HUDEP-2 (cell line): ENCODE measurements around the gene NTMT1.
"Not testable (repeated sequence)": the region's sequence is repeated elsewhere in the genome, so short reads cannot be mapped to it uniquely, and the experiment has no call there.

Source experiments
- DNase-seq, 76 experiments: peaks; one replicate each; lab custom pipeline; 2025; ENCODE audit not compliant: unreplicated experiment in 76 of 76; lab: John Stamatoyannopoulos, UW

NTMT1 gene, protein sequence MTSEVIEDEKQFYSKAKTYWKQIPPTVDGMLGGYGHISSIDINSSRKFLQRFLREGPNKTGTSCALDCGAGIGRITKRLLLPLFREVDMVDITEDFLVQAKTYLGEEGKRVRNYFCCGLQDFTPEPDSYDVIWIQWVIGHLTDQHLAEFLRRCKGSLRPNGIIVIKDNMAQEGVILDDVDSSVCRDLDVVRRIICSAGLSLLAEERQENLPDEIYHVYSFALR

DNA sequence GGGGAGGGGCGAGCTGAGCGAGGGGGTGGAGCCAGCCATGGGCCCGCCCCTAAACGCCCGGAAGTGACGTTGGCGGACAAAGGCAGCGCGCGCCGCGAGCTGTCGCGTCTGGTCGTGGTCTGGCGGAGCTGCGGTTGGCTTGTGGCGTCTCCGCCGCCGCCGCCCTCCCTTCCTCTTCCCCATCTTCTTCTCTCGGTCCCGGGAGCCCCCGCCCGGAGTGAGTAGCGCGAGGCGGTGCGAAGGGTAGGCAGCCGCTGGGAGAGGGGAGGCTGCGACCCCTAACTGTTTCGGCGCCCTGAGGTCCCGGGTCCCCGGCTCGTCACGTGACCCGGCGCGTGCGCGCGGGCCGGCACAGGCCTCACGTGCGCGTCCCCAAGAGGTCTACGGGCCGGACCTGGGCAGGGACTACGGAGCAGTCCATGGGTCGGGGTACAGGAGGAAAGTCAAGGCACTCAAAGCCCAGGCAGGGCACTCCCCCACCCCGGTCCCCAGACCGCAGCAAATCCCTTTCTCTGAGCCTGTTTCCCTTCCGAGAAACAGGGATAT, at the start of gene NTMT1:
TSS of gene NTMT1 (plus strand) at position 85 of the 546 bp plus-strand sequence. CDS start 6,541 bp downstream, outside the sequence.
- DNase-seq = peak in 73 of 76 experiments; percentile 6 to 86 (median 70)

DNA sequence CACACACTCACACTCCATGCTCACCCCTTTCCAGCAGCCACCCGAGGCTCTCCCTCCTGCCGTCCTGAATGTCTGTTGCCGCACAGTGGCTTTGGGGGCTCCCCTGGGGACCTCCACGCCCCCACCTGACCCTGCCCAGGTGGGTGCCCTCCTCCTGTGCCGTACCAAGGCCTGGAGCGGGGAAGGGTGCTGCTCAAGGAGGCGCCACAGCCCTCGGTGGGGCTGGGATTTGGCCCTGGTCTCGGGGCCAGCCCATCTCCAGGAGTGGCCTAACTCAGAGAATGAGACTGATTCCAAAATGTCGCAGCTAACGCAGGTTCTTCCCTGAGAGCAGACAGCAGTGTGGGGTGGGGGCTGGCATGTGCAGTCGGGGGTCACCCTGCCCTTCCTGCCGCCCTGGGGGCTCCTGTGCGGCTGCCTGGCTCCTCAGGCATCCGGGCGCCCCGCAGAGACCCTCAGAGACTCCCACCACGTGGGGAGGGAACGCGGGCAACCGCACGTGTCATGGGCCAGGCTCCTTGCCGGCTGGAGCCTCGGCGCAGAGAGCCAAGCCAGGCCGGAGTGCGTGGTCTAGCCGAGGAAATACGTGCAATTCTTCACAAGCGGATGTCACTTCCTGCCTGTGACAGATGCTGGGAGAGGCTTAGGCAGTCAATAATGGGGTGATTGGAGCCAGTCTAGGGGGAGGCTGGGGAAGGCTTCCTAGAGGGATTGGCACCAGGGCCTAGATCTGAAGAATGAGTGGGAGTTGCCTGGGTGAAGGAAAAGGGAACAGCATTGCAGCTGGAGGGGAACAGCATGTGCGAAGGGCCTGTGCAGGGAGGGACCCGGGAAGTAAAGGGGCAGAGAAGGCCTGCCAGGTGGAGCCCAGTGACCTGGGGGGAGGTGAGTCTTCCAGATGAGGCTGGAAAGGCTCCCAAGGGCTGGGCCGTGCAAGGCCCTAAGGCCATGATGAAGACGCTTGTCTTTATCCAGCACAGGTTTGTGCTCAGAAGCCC, 49.1 kb upstream of the NTMT1 start:
- DNase-seq = no peak

GRCh38 chr9:129579294-129579693, 46.7 kb upstream of the NTMT1 start:
- DNase-seq = no peak

GRCh38 chr9:129580211-129580915, 45.6 kb upstream of the NTMT1 start:
- no peak for DNase-seq

- no peak for DNase-seq
Observed at GRCh38 chr9:129581505-129582189, 44.3 kb upstream of the NTMT1 start.

- DNase-seq = no peak
Observed at GRCh38 chr9:129582855-129583254, 43.1 kb upstream of the NTMT1 start.

DNA sequence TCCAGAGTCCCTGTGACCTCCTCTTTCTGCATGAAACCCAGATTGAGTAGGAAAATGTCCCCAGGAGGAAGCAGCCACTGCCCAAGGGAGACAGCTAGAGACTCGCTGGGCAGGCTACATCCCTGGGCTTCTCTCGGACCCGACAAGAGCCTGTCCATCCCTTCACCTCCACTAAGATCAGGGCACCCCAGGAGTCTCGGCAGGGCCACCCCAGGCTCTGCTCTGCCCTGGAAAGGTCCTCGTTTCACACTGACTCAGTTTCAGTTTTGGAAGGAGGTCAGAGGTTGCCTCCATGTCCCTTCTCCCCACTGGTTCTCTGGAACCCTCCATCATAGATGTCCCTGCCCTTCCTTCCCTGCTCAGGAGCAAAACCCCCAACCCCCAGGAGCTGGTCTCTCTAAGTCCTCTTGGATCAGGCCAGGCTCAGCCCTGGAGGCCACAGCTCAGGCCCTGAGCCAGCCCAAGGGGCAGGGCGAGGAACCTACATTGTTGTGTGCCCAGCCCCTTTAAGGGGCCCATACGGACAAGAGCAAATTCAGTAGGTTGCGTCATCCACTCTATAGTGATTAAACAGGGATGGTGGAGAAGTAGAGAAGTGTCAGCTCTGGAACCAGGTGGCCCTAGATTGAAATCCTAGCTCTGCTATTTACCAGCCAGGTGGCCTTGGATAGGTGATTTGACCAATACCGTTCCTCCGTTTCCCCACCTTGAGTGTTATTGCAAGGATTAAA, 42.5 kb upstream of the NTMT1 start:
- DNase-seq = no peak

- peak in 53 of 76 experiments; percentile 6 to 66 (median 34) for DNase-seq
Observed at GRCh38 chr9:129584136-129584535, 41.8 kb upstream of the NTMT1 start.

DNA sequence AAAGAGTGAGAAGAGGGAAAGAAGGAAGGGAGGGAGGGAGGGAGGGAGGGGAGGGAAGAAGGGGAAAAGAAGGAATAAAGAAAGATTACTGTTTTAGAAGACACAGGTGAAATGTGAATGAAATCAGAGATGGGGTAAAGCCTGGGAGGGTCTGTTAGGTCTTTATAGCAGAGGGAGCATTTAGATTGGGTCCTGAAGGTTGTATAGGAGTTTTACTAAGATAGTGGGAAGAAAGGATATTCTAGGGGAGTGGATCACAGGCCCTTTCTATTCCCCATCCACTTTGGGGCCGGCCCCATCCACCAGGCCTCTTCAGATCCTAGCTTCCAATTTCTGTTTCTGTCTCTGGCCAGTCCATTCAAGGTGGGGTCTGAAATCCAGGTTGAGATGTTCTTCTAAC, 40.6 kb upstream of the NTMT1 start:
- DNase-seq = no peak

GRCh38 chr9:129586245-129586644, 39.7 kb upstream of the NTMT1 start:
- DNase-seq = no peak

DNA sequence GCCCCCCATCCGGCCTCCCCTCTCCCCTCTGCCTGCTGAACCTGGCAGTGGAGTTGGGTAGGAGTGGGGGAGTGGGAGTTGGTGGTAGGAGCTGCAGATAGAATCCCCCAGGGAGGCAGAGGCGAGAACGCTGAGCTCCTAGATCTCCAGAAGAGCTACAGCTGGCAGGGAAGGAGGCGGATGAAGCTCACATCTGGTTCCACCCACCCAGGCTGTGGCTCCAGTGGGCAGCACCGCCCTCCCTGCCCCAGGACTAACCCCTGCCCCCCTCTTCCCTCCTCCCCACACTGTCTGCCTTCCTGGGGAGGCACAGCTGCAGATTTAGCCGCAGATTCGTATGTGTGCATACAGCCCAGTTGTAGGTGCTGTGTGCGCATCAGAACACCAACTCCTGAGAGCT, 39.3 kb upstream of the NTMT1 start:
- DNase-seq = no peak

GRCh38 chr9:129587487-129588262, 38.3 kb upstream of the NTMT1 start:
- DNase-seq = no peak

- DNase-seq = no peak
Observed at GRCh38 chr9:129590466-129590865, 35.5 kb upstream of the NTMT1 start.

DNA sequence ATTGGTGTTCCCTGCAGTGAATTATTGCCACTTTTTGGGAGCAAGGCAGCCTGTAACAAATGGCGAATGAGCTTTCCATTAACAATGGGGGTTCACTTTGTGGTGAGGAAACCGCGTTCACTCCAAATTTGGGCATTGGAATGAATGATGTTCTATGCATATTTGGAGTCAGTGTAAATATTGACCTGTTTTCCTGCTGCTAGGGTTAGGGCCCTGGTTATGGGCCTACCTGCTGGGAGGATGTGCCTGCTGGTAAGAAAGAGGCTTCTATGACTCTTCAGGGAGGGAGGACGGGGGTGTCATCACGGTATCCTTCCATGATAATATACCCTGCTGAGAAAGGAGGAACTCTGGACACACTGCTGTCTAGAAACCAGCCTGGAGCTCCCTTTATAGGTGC, 34.0 kb upstream of the NTMT1 start:
- DNase-seq = no peak

DNA sequence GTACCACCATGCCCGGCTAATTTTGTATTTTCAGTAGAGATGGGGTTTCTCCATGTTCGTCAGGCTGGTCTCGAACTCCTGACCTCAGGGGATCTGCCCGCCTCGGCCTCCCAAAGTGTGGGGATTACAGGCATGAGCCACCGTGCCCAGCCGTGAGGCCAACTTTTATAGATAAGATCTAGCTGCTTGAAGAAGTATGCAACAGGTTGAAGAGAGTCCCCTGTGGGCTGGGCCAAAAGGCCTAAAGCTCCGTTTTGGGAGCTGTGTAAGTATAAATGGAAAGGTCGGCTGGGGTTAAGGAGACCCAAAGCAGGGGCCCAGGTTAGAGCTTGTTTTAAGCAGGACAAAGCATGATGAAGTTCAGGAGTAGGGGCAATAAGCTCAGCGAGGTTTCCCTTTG, 33.2 kb upstream of the NTMT1 start:
- DNase-seq = not testable (repeated sequence)

- DNase-seq = no peak
Observed at GRCh38 chr9:129594632-129595031, 31.3 kb upstream of the NTMT1 start.

DNA sequence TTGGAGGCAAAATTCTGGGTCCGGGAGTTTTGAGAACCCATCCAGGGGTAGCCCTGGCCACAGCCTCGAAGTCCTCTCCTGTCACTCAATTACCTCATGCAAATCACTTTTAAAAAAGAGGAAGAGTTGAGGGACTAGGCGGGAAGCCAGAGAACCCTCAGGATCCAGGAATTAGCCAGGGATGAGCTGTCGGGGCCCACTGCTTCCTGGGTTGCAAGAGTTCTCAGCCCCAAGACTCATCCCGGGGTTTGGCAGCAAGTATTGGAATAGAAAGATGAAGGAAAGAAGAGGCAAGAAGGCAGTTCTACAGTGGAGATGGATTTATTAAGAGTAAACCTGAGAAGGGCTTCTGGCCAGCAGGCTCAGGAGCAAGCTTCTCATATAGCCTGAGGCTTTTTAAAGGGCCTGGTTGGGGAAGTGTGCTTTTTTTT, 30.6 kb upstream of the NTMT1 start:
- no peak for DNase-seq

DNA sequence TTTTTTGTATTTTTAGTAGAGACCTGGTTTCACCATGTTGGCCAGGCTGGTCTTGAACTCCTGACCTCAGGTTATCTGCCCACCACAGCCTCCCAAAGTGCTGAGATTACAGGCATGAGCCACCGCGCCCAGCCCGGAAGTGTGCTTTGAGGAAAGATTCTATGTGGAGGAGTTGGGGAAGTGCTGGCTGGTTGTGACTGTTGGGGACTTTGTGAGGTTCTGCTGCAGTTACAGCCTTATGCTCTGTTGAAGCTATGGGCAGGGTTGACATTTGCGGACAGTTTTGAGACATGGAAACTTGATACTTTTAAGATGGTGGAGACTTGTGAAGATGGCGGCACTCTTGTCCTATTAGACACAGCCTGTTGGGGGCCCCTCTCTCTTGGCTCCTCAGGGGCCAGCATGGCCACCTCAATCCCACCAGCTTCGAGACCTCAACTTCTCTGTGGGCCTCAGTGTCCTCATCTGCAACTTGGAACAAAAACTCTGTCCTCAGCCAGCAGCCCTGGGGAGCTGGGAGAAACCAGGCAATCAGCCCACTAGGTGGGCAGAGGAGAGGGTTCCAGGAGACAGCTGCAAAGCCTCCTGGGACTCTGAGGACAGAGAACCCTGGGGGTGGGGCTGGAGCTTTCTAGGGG, 29.9 kb upstream of the NTMT1 start:
- DNase-seq = peak in 17 of 76 experiments; percentile 6 to 39 (median 17)
